ENCODE results near the gene CENPS. TPM values are rescaled to one million over a fixed set of nuclear protein-coding genes. Genes with fewer than 3 reads are reported as not detected.
A peak's percentile ranks its signal among the peaks of the same experiment; 100 is the strongest.

Gene CENPS
- total and polyA plus RNA-seq, 2 of the 13 experiments (the other 11 are each of a cell fraction or from before 2014, with no cell fraction given), result 3.3 to 22.0 TPM

DNA sequence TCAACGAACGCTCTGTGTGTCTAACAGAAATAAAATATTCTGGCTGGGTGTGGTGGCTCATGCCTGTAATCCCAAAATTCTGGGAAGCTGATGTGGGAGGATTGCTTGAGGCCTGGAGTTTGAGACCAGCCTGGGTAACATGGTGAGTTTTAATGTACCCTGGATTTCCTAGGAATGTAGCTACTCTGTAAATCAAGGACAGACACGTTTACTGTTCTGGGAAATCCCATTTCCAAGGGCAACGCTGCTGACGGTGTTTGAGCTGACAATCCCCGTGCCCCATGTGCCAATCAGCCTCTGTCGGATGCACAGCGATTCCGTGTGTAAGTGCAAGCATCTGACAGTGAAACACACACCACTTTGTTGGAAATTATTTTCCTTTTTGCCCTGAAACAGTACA lies 27.6 kb downstream of the CENPS start (continued):
- TF ChIP-seq, protein P1, sequence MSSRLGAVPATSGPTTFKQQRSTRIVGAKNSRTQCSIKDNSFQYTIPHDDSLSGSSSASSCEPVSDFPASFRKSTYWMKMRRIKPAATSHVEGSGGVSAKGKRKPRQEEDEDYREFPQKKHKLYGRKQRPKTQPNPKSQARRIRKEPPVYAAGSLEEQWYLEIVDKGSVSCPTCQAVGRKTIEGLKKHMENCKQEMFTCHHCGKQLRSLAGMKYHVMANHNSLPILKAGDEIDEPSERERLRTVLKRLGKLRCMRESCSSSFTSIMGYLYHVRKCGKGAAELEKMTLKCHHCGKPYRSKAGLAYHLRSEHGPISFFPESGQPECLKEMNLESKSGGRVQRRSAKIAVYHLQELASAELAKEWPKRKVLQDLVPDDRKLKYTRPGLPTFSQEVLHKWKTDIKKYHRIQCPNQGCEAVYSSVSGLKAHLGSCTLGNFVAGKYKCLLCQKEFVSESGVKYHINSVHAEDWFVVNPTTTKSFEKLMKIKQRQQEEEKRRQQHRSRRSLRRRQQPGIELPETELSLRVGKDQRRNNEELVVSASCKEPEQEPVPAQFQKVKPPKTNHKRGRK (CRISPR knock-in tag; IDR thresholded peaks at IDR 0.05), result no peak
- TF ChIP-seq CEBPB (IDR thresholded peaks at IDR 0.05; ENCODE audit: borderline replicate concordance, low read depth, low read length), result no peak
- TF ChIP-seq, protein P2, sequence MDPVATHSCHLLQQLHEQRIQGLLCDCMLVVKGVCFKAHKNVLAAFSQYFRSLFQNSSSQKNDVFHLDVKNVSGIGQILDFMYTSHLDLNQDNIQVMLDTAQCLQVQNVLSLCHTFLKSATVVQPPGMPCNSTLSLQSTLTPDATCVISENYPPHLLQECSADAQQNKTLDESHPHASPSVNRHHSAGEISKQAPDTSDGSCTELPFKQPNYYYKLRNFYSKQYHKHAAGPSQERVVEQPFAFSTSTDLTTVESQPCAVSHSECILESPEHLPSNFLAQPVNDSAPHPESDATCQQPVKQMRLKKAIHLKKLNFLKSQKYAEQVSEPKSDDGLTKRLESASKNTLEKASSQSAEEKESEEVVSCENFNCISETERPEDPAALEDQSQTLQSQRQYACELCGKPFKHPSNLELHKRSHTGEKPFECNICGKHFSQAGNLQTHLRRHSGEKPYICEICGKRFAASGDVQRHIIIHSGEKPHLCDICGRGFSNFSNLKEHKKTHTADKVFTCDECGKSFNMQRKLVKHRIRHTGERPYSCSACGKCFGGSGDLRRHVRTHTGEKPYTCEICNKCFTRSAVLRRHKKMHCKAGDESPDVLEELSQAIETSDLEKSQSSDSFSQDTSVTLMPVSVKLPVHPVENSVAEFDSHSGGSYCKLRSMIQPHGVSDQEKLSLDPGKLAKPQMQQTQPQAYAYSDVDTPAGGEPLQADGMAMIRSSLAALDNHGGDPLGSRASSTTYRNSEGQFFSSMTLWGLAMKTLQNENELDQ (CRISPR knock-in tag; IDR thresholded peaks at IDR 0.05; ENCODE audit: borderline replicate concordance), result no peak
- TF ChIP-seq FOXK2 (IDR thresholded peaks at IDR 0.05), result no peak
- no peak for TF ChIP-seq ZNF343 (CRISPR knock-in tag; IDR thresholded peaks at IDR 0.05)
- no peak for TF ChIP-seq ELF4 (CRISPR knock-in tag; IDR thresholded peaks at IDR 0.05; ENCODE audit: borderline replicate concordance)
- no peak for TF ChIP-seq IRX3 (CRISPR knock-in tag; IDR thresholded peaks at IDR 0.05; ENCODE audit: borderline replicate concordance, low read depth)

DNA sequence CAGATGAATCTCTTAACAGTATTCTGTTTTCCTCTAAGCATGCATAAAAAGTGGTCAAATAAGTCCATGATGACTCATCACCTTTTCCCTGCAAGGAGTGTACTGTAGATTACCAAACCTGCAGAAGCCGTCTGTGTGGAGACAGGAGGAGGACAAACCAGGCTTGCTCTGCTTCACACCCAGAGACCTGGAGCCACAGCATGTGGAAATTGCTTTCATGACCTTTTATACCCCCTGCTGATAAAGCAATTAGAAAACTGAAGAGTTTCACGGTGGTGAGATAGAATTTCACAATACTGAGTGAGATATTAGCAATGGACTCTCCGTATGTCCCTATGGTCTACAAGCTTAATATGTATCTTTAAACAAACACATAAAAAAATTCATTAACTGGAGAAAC lies 29.0 kb downstream of the CENPS start:
- TSS peak; percentile 39 for BruUV-seq (replicated peaks)
- no peaks in the 10 kb centered on the region for H3K79me2 ChIP-seq (ENCODE audit: insufficient read depth, low read length)
- intact Hi-C loops (cut with micrococcal nuclease; ENCODE audit: unreplicated experiment), result no loop called here
- TF ChIP-seq GABPB1 (CRISPR knock-in tag; IDR thresholded peaks at IDR 0.05) (no peak), NFE2L2 (IDR thresholded peaks at IDR 0.05; ENCODE audit: low read length) (peak; percentile 66), ZNF12 (CRISPR knock-in tag; IDR thresholded peaks at IDR 0.05) (no peak), CEBPB (IDR thresholded peaks at IDR 0.05; ENCODE audit: borderline replicate concordance, low read depth, low read length) (peak; percentile 48; the same call in 1 of the 2 replicates), ZNF672 (CRISPR knock-in tag; IDR thresholded peaks at IDR 0.05) (no peak), ESRRA (CRISPR knock-in tag; IDR thresholded peaks at IDR 0.05; ENCODE audit: low read depth) (no peak), SP2 (CRISPR knock-in tag; IDR thresholded peaks at IDR 0.05) (no peak), CREB1 (IDR thresholded peaks at IDR 0.05) (0 out of 2 replicates have a peak, but pooled peaks have one; percentile 7), CREB1 (CRISPR knock-in tag; IDR thresholded peaks at IDR 0.05) (no peak), MTA3 (CRISPR knock-in tag; IDR thresholded peaks at IDR 0.05) (no peak), FOSL2 (CRISPR knock-in tag; IDR thresholded peaks at IDR 0.05) (peak; percentile 68), MXD4 (CRISPR knock-in tag; IDR thresholded peaks at IDR 0.05) (no peak), MAFF (IDR thresholded peaks at IDR 0.05; ENCODE audit: low read depth, low read length) (peak; percentile 56), MAFK (conservative IDR thresholded peaks at IDR 0.05 in 1 of 2, IDR thresholded peaks at IDR 0.05 in 1 of 2; ENCODE audit: low read length in 2 of 2) (peak; percentile 75 to 78)
- in situ Hi-C loops (cut with HindIII; ENCODE audit: extremely low pct_ligation_motif_present, low pct_unique_long_range_greater_than_20kb), result no loop called here
- H3K9me3 ChIP-seq (ENCODE audit: low read length), result no peaks in the 10 kb centered on the region
- peaks cover 13 to 18% of the 10 kb centered on the region in 2 experiments; a peak in 4 of 5 replicates for H3K36me3 ChIP-seq (replicated peaks in 1 of 2; ENCODE audit: control insufficient read depth in 1 of 2, insufficient read depth in 2 of 2, low read length in 2 of 2)
- 71% methylated on average over 3 of the region's 3 CpGs for WGBS (ENCODE audit: low lambda C conversion rate)
- ChIA-PET POLR2A (no interaction called here), CTCF (ENCODE audit: low intra/inter-chr PET ratio, low total read pairs) (no interaction called here)
- no peak for FAIRE-seq
- ATAC-seq, result no peak
- no peaks in the 10 kb centered on the region for H3K27me3 ChIP-seq (ENCODE audit: control insufficient read depth in 1 of 2, insufficient read depth in 2 of 2, low read length in 2 of 2)
- no peak overlapping the region for H3K9ac ChIP-seq (ENCODE audit: insufficient read depth, low read depth, low read length)
- H4K20me1 ChIP-seq (ENCODE audit: insufficient read depth, low read length), result no peaks in the 10 kb centered on the region
- H3K27ac ChIP-seq (ENCODE audit: extremely low read length, insufficient read depth, low read length), result no peak overlapping the region
- no peak overlapping the region for H2AFZ ChIP-seq (ENCODE audit: low read length)
- H3K4me3 ChIP-seq (replicated peaks in 1 of 3; ENCODE audit: insufficient read depth in 1 of 3, low read depth in 2 of 3, low read length in 3 of 3), result no peak overlapping the region
- peaks cover 6% of the 10 kb centered on the region for H3K4me1 ChIP-seq (ENCODE audit: insufficient read depth, low read length)
- no peak overlapping the region for H3K4me2 ChIP-seq (ENCODE audit: low read depth, low read length)
- DNase-seq (ENCODE audit: low spot score), result peak; percentile 18
